Uterus (tissue), 4 donors: ENCODE measurements around the gene SART1. TPM values are rescaled to one million over a fixed set of nuclear protein-coding genes. Genes with fewer than 3 reads are reported as not detected.

ENCODE experiments used
- DNase-seq, 2 donors: peaks; one replicate each; pipeline ENCODE4 v3.0.0-alpha.2; 2019 to 2020
- H3K27ac ChIP-seq, 2 donors: fragments of 200-600 bp; sonication (generic); 1 replicate in 1 of 2; 2 replicates in 1 of 2; pipeline ENCODE4 v1.5.1; 2016 to 2018
- H3K27me3 ChIP-seq, 2 donors: fragments of 200-600 bp; sonication (generic); one replicate each; pipeline ENCODE4 v1.5.1; 2018 to 2019; ENCODE audit warnings: control low read depth in 1 of 2
- H3K36me3 ChIP-seq, 2 donors: fragments of 200-600 bp; sonication (generic); one replicate each; pipeline ENCODE4 v1.5.1; 2019; ENCODE audit warnings: control low read depth in 1 of 2
- H3K4me1 ChIP-seq, 2 donors: fragments of 200-600 bp; sonication (generic); one replicate each; pipeline ENCODE4 v1.5.1; 2018 to 2019; ENCODE audit warnings: control low read depth in 1 of 2
- H3K4me3 ChIP-seq, 2 donors: fragments of 200-600 bp; sonication (generic); 1 replicate in 1 of 2; 2 replicates in 1 of 2; pipeline ENCODE4 v1.5.1; 2018 to 2019; ENCODE audit warnings: mild to moderate bottlenecking in 1 of 2
- H3K9me3 ChIP-seq, 2 donors: fragments of 200-600 bp; sonication (generic); one replicate each; pipeline ENCODE4 v1.5.1; 2019; ENCODE audit warnings: control low read depth in 1 of 2
- CTCF ChIP-seq, 4 experiments: fragments of 200-600 bp in 2 of 4; fragments of 450-650 bp in 2 of 4; sonication (generic) in 2 of 4; IDR thresholded peaks; one replicate each; pipeline ENCODE4 v1.5.1; 2016 to 2019; ENCODE audit warnings: antibody characterized with exemption in 4 of 4, mild to moderate bottlenecking in 2 of 4, moderate library complexity in 1 of 4
- POLR2A ChIP-seq, 2 donors: fragments of 450-650 bp; IDR thresholded peaks; one replicate each; pipeline ENCODE4 v1.6.1; 2016; ENCODE audit warnings: antibody characterized with exemption in 2 of 2, mild to moderate bottlenecking in 1 of 2, moderate library complexity in 1 of 2
- intact Hi-C: fragments of 100-400 bp; cut with DNase I; formaldehyde crosslinking; loops from one replicate; pipeline ENCODE4 v1.15.1; 2023; ENCODE audit warnings: low total_unique reads
- total RNA-seq, 4 donors: library from RNA; depleted of rRNA in 3 of 4; stranded (reverse); fragments of >200 nt in 3 of 4; gene quantifications; one replicate each; pipeline versions ENCODE4 v1.1.0 to v1.2.4, GENCODE V29; 2014 to 2023
- donor health status: DM: yes; HTN: yes; CAD: no.

SART1 gene
- total RNA-seq, 4 donors from 2014 or later, result 10.3 to 77.9 (median 30.5) TPM

DNA sequence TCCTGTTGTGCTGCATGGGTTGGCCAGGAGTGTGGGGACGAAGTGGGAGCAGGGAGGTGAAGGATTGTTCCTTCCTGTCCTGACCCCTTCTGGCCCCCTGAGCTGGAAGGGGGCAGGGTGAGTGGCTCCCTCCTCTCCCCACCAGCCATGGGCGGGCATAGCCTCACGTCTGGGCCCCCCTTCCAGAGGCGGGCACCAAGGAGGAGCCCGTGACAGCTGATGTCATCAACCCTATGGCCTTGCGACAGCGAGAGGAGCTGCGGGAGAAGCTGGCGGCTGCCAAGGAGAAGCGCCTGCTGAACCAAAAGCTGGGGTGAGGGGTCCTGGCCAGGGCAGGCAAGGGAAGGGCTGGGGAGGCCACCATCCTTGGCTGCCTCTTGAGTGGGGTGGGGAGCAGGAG is 3.4 kb downstream of the SART1 start:
- intact Hi-C loops, result no loop called here
- H3K9me3 ChIP-seq, result no peaks in the 10 kb centered on the region
- no peaks in the 10 kb centered on the region for H3K36me3 ChIP-seq
- no peaks in the 10 kb centered on the region for H3K27me3 ChIP-seq
- H3K4me3 ChIP-seq, result no peak overlapping the region
- TF ChIP-seq POLR2A (IDR thresholded peaks at IDR 0.05), result no peak
- TF ChIP-seq CTCF (IDR thresholded peaks at IDR 0.05), result no peak
- H3K27ac ChIP-seq, result no peak overlapping the region
- peaks cover 9 to 12% of the 10 kb centered on the region in 2 donors for H3K4me1 ChIP-seq
- no peak for DNase-seq

DNA sequence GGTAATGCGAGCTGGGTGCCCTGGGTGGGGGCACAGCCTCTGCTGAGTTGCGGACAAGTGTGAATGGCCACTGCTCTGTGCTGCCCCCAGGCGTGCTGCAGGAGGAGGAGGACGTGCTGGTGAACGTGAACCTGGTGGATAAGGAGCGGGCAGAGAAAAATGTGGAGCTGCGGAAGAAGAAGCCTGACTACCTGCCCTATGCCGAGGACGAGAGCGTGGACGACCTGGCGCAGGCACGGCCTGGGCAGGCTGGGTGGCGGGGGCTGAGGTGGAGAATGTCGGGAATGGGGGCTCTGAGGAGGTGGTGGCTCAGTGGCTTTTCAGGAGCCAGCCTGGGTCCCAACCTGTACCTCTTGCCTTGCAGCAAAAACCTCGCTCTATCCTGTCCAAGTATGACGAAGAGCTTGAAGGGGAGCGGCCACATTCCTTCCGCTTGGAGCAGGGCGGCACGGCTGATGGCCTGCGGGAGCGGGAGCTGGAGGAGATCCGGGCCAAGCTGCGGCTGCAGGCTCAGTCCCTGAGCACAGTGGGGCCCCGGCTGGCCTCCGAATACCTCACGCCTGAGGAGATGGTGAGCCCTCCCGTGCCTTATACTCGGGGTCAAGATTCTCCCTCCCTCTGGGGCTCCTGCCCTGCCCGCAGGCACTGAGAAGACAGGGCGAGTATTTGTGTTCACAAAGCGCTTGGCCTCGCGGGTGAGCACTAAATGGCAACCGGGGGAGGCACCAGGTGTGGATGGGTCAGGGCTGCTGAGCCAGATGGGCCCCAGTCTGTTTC is 4.6 kb downstream of the SART1 start:
- TF ChIP-seq CTCF (IDR thresholded peaks at IDR 0.05) (no peak), POLR2A (IDR thresholded peaks at IDR 0.05) (no peak)
- DNase-seq, result no peak
- Histone ChIP-seq H3K36me3 (no peaks in the 10 kb centered on the region), H3K4me3 (no peak overlapping the region), H3K4me1 (peaks cover 9 to 12% of the 10 kb centered on the region in 2 donors), H3K9me3 (no peaks in the 10 kb centered on the region), H3K27me3 (no peaks in the 10 kb centered on the region), H3K27ac (no peak overlapping the region)
- intact Hi-C loops, result no loop called here

GRCh38 chr11:65967329-65967934 is 5.9 kb downstream of the SART1 start:
- Histone ChIP-seq H3K4me1 (peaks cover 9 to 10% of the 10 kb centered on the region in 2 donors), H3K27ac (no peak overlapping the region), H3K4me3 (no peak overlapping the region), H3K36me3 (no peaks in the 10 kb centered on the region), H3K27me3 (no peaks in the 10 kb centered on the region), H3K9me3 (no peaks in the 10 kb centered on the region)
- no peak for DNase-seq
- no peak for TF ChIP-seq CTCF (IDR thresholded peaks at IDR 0.05)
- no peak for TF ChIP-seq POLR2A (IDR thresholded peaks at IDR 0.05)
- intact Hi-C loops, result no loop called here

DNA sequence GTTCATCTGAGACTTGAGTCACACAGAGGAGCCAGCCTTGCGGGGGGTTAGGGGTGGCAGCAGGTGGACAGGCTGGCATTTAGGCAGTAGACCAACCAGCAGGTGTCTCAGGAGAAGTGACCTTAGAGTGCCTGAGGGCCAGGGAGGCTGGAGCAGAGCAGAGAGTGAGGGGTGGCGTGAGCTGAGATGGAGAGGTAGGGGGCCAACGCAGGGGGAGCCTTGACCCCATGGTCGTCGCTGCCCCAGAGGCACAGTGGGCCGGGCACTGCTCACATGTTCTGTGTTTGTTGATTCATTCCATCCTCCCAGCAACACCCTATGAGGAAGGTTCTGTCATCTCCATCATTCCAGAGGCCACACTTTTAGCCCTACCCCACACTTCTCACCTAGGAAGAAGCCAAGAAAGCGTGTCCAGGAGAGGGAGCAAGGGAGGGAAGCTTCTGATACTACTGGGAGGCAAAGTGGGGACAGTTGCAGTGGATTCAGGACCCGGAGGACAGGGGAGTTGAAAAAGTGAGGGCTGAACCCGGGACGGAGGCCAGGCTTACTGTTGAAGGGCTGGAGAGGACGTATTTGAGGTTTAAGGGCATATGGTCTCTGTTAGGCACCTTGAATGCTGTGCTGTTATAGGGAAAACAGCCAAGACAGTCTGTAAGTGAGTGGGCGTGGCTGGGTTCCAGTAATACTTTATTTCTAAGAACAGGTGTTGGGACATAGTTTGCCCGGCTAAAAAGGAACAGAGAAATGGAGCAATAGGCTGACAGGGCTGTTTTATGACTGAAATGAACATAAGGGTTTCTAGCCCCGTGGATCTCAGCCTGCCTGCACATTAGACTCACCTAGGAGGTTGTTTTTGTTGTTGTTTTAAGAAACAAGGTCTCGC is 7.3 kb downstream of the SART1 start:
- TF ChIP-seq CTCF (IDR thresholded peaks at IDR 0.05) (no peak), POLR2A (IDR thresholded peaks at IDR 0.05) (no peak)
- intact Hi-C loops, result no loop called here
- Histone ChIP-seq H3K27me3 (no peaks in the 10 kb centered on the region), H3K27ac (no peak overlapping the region), H3K36me3 (no peaks in the 10 kb centered on the region), H3K9me3 (no peaks in the 10 kb centered on the region), H3K4me1 (peaks cover 0 to 4% of the 10 kb centered on the region in 2 donors), H3K4me3 (no peak overlapping the region)
- DNase-seq, result no peak
